ENCODE measurements around the gene SNRPD3.

The SNRPD3 gene

GRCh38 chr22:24565077-24565476 is 9.3 kb downstream of the SNRPD3 start:
- no peak for DNase-seq (ENCODE audit: extremely low spot score)
- TF ChIP-seq ARNT (IDR thresholded peaks at IDR 0.05) (no peak), HDGF (IDR thresholded peaks at IDR 0.05; ENCODE audit: borderline replicate concordance) (no peak), LEF1 (IDR thresholded peaks at IDR 0.05; ENCODE audit: borderline replicate concordance) (no peak), SP1 (IDR thresholded peaks at IDR 0.05) (no peak), SUZ12 (IDR thresholded peaks at IDR 0.05) (no peak), CTBP1 (IDR thresholded peaks at IDR 0.05; ENCODE audit: borderline replicate concordance) (no peak), ELF4 (IDR thresholded peaks at IDR 0.05) (no peak), FOXM1 (IDR thresholded peaks at IDR 0.05; ENCODE audit: borderline replicate concordance) (no peak), L3MBTL2 (conservative IDR thresholded peaks at IDR 0.05) (no peak), FOXK2 (IDR thresholded peaks at IDR 0.05) (no peak), ZNF384 (IDR thresholded peaks at IDR 0.05) (no peak), BHLHE40 (IDR thresholded peaks at IDR 0.05; ENCODE audit: borderline replicate concordance) (no peak), TARDBP (IDR thresholded peaks at IDR 0.05) (no peak), NFRKB (IDR thresholded peaks at IDR 0.05) (no peak), PKNOX1 (IDR thresholded peaks at IDR 0.05) (no peak), FOXA1 (IDR thresholded peaks at IDR 0.05) (no peak)
- ChIA-PET CTCF (no interaction called here), POLR2A (interaction anchor here (3.8 kb wide), 1 partner anchor 11 kb away, joined by 17 read pairs; the partner anchor contains the start of gene GUCD1)

DNA sequence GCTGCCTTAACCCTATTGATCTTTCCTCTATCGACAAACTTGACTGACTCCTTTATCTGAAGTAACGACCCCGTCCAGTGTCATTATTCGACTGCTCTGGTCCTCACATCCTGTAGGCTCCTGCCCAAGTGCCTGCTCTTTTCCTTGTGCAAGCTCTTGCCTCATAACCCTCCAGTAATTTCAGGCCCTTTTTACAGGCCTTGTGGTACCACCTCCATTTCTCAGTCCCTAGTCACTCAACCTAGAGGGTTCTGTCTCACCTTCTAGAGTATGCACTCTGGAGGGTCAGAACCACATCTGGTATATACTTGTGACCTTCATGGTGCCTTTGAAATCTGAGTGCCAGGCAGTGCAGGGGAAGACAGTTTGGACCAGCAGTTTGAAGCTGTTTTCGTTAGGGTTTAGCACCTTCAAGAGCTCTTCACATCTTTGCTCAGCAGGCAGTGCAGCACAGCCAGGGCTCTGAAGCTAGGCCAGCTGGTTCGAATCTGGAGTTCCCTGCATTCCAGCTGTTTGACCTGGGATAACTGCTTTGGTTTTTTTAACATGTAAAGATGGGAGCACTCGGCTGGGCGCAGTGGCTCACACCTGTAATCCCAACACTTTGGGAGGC is 11.2 kb downstream of the SNRPD3 start:
- POLR2A ChIA-PET: interaction anchor here (3.8 kb wide), 1 partner anchor 13 kb away, joined by 17 read pairs; the partner anchor contains the start of gene GUCD1

DNA sequence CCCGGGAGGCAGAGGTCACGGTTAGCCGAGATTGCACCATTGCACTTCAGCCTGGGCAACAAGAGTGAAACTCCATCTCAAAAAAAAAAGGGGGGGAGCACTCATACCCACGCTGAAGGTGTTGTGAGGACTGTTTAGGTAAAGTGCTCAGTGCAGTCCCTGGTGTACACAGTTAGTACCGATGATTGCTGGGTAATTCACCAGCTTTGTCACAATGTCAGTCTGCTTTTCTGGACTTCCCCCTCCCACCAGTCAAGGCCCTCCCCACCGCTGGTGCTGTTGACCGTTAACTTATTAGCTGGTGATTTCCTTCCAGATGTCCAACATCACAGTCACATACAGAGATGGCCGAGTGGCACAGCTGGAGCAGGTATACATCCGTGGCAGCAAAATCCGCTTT is 11.9 kb downstream of the SNRPD3 start:
- TF ChIP-seq FOXK2 (IDR thresholded peaks at IDR 0.05): no peak
- CTCF ChIA-PET: no interaction called here
- POLR2A ChIA-PET: interaction anchor here (0.7 kb wide), 1 partner anchor 13 kb away, joined by 3 read pairs; the partner anchor contains the start of gene GUCD1
- no peak for DNase-seq (ENCODE audit: extremely low spot score)

More for the DNA sequence above, 11.2 kb downstream of the SNRPD3 start:
- TF ChIP-seq L3MBTL2 (conservative IDR thresholded peaks at IDR 0.05) (no peak), ZNF384 (IDR thresholded peaks at IDR 0.05) (no peak), HDGF (IDR thresholded peaks at IDR 0.05; ENCODE audit: borderline replicate concordance) (no peak), FOXK2 (IDR thresholded peaks at IDR 0.05) (no peak), LEF1 (IDR thresholded peaks at IDR 0.05; ENCODE audit: borderline replicate concordance) (no peak), PKNOX1 (IDR thresholded peaks at IDR 0.05) (no peak), TARDBP (IDR thresholded peaks at IDR 0.05) (no peak), BHLHE40 (IDR thresholded peaks at IDR 0.05; ENCODE audit: borderline replicate concordance) (no peak), FOXM1 (IDR thresholded peaks at IDR 0.05; ENCODE audit: borderline replicate concordance) (no peak), CTBP1 (IDR thresholded peaks at IDR 0.05; ENCODE audit: borderline replicate concordance) (no peak), ELF4 (IDR thresholded peaks at IDR 0.05) (no peak), FOXA1 (IDR thresholded peaks at IDR 0.05) (no peak), SUZ12 (IDR thresholded peaks at IDR 0.05) (no peak), SP1 (IDR thresholded peaks at IDR 0.05) (no peak), NFRKB (IDR thresholded peaks at IDR 0.05) (no peak), ARNT (IDR thresholded peaks at IDR 0.05) (no peak)
- CTCF ChIA-PET: no interaction called here
- no peak for DNase-seq (ENCODE audit: extremely low spot score)

GRCh38 chr22:24571266-24571665 is 15.5 kb downstream of the SNRPD3 start:
- ChIA-PET CTCF (no interaction called here), POLR2A (interaction anchor here (1.0 kb wide), 1 partner anchor 15 kb away, joined by 5 read pairs; the partner anchor contains the start of gene SNRPD3)
- TF ChIP-seq CTBP1 (IDR thresholded peaks at IDR 0.05; ENCODE audit: borderline replicate concordance) (no peak), HDGF (IDR thresholded peaks at IDR 0.05; ENCODE audit: borderline replicate concordance) (no peak), ARNT (IDR thresholded peaks at IDR 0.05) (no peak)
- no peak for DNase-seq (ENCODE audit: extremely low spot score)

GRCh38 chr22:24576778-24577177 is 21.0 kb downstream of the SNRPD3 start:
- TF ChIP-seq CTBP1 (IDR thresholded peaks at IDR 0.05; ENCODE audit: borderline replicate concordance): no peak
- TF ChIP-seq NFRKB (IDR thresholded peaks at IDR 0.05): no peak
- TF ChIP-seq BHLHE40 (IDR thresholded peaks at IDR 0.05; ENCODE audit: borderline replicate concordance): no peak
- TF ChIP-seq ARNT (IDR thresholded peaks at IDR 0.05): no peak
- no peak for TF ChIP-seq LEF1 (IDR thresholded peaks at IDR 0.05; ENCODE audit: borderline replicate concordance)
- no peak for TF ChIP-seq ZNF384 (IDR thresholded peaks at IDR 0.05)
- CTCF ChIA-PET: interaction anchor here (0.7 kb wide), 1 partner anchor 885 kb away, joined by 3 read pairs; no protein-coding TSS in a partner anchor
- no peak for DNase-seq (ENCODE audit: extremely low spot score)
- POLR2A ChIA-PET: no interaction called here

- POLR2A ChIA-PET: interaction anchor here (0.9 kb wide), 1 partner anchor 1079 kb away, joined by 3 read pairs; no protein-coding TSS in a partner anchor
- CTCF ChIA-PET: no interaction called here
- no peak for TF ChIP-seq PKNOX1 (IDR thresholded peaks at IDR 0.05)
- TF ChIP-seq L3MBTL2 (conservative IDR thresholded peaks at IDR 0.05): no peak
- no peak for TF ChIP-seq HDGF (IDR thresholded peaks at IDR 0.05; ENCODE audit: borderline replicate concordance)
- TF ChIP-seq SP1 (IDR thresholded peaks at IDR 0.05): no peak
- TF ChIP-seq ZNF384 (IDR thresholded peaks at IDR 0.05): no peak
- no peak for TF ChIP-seq NFRKB (IDR thresholded peaks at IDR 0.05)
- TF ChIP-seq BHLHE40 (IDR thresholded peaks at IDR 0.05; ENCODE audit: borderline replicate concordance): no peak
- TF ChIP-seq FOXK2 (IDR thresholded peaks at IDR 0.05): no peak
- no peak for TF ChIP-seq FOXA1 (IDR thresholded peaks at IDR 0.05)
- no peak for TF ChIP-seq ELF4 (IDR thresholded peaks at IDR 0.05)
- TF ChIP-seq CTBP1 (IDR thresholded peaks at IDR 0.05; ENCODE audit: borderline replicate concordance): no peak
- no peak for TF ChIP-seq LEF1 (IDR thresholded peaks at IDR 0.05; ENCODE audit: borderline replicate concordance)
- TF ChIP-seq ARNT (IDR thresholded peaks at IDR 0.05): no peak
- DNase-seq (ENCODE audit: extremely low spot score): no peak
Measured at GRCh38 chr22:24578355-24579257, 22.8 kb downstream of the SNRPD3 start.
